ENCODE data around the gene FBLN5. TPM values are rescaled to one million over a fixed set of nuclear protein-coding genes. Genes with fewer than 3 reads are reported as not detected.

The FBLN5 gene
- polyA plus RNA-seq, 1 of the 3 experiments (the other 2 are of a cell fraction): 39.8 TPM

DNA sequence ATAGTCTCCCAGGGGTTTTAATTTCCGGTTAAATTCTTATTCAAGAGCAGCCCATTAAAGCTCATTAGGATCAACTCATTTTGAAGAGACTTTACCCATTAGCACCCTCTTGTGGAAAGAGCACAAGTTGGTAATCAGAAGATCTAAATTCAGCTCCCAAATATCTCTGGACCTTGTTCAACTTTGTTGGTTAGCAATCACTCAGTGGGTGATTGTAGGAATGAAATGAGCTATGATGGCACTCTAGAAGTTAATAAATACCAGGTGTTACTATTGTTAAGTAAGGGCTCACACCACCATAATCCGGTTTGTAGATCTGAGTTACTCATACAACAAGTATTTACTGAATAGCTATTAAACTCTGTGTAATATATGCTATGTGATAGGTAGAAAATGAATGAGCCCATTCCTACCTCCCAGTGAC is 49.5 kb upstream of the FBLN5 start (continued):
- TF ChIP-seq REST (IDR thresholded peaks at IDR 0.05; ENCODE audit: low read depth, low read length) (no peak), NFIC (IDR thresholded peaks at IDR 0.05; ENCODE audit: borderline replicate concordance) (peak; percentile 68)

- Histone ChIP-seq H3K36me3 (replicated peaks in 1 of 2; ENCODE audit: control insufficient read depth in 1 of 2, insufficient read depth in 2 of 2, low read length in 1 of 2) (peaks cover 48 to 57% of the 10 kb centered on the region in 2 experiments), H3K27me3 (ENCODE audit: insufficient read depth) (no peaks in the 10 kb centered on the region), H3K9ac (no peak overlapping the region), H3K79me2 (ENCODE audit: insufficient read depth) (peaks cover 9% of the 10 kb centered on the region; the same call in 1 of the 2 replicates), H3K27ac (ENCODE audit: low read depth in 2 of 2, low read length in 1 of 2) (no peak overlapping the region; a peak in 1 of 4 replicates), H3K4me3 (ENCODE audit: low read depth in 2 of 2, low read length in 1 of 2) (no peak overlapping the region), H3K9me3 (no peaks in the 10 kb centered on the region), H2AFZ (ENCODE audit: low read depth) (no peak overlapping the region), H3K4me1 (ENCODE audit: control insufficient read depth in 1 of 2, insufficient read depth in 2 of 2, low read depth in 1 of 2, low read length in 1 of 2) (peaks cover 0 to 22% of the 10 kb centered on the region in 2 experiments; a peak in 3 of 4 replicates), H4K20me1 (ENCODE audit: insufficient read depth) (no peaks in the 10 kb centered on the region), H3K9me2 (no peaks in the 10 kb centered on the region), H3K4me2 (no peak overlapping the region), H3F3A (replicated peaks; ENCODE audit: insufficient read depth) (peaks cover 43% of the 10 kb centered on the region)
- ChIA-PET CTCF (interaction anchor here (1.1 kb wide), 1 partner anchor 10 kb away, joined by 3 read pairs; no protein-coding TSS in a partner anchor), POLR2A (no interaction called here)
- TF ChIP-seq RCOR1 (IDR thresholded peaks at IDR 0.05; ENCODE audit: low read length): no peak
- no peak for TF ChIP-seq USF2 (IDR thresholded peaks at IDR 0.05; ENCODE audit: borderline replicate concordance, low read depth, low read length)
- no peak for TF ChIP-seq POLR2AphosphoS5 (IDR thresholded peaks at IDR 0.05; ENCODE audit: low read depth, low read length)
- TF ChIP-seq SMC3 (IDR thresholded peaks at IDR 0.05; ENCODE audit: low read depth, low read length): no peak
- TF ChIP-seq, protein P1, sequence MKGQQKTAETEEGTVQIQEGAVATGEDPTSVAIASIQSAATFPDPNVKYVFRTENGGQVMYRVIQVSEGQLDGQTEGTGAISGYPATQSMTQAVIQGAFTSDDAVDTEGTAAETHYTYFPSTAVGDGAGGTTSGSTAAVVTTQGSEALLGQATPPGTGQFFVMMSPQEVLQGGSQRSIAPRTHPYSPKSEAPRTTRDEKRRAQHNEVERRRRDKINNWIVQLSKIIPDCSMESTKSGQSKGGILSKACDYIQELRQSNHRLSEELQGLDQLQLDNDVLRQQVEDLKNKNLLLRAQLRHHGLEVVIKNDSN (IDR thresholded peaks at IDR 0.05; ENCODE audit: borderline replicate concordance, low read depth): no peak
- TF ChIP-seq MEF2A (IDR thresholded peaks at IDR 0.05; ENCODE audit: borderline replicate concordance, low read depth): no peak
- TF ChIP-seq EP300 (IDR thresholded peaks at IDR 0.05; ENCODE audit: borderline replicate concordance in 1 of 2, low read depth in 1 of 2, low read length in 1 of 2): no peak
- no peak for TF ChIP-seq RXRA (IDR thresholded peaks at IDR 0.05; ENCODE audit: borderline replicate concordance, low read depth)
- no peak for TF ChIP-seq GATA2 (CRISPR knock-in tag; IDR thresholded peaks at IDR 0.05)
- TF ChIP-seq CHD2 (IDR thresholded peaks at IDR 0.05; ENCODE audit: low read length, partially characterized antibody): no peak
- WGBS (ENCODE audit: low lambda C conversion rate): 95% methylated on average over 3 of the region's 3 CpGs
- no peak for DNase-seq
Measured at GRCh38 chr14:91987192-91987591, 39.7 kb upstream of the FBLN5 start.
